Fibroblast of the aortic adventitia (primary cell): ENCODE data around the gene BRD1. TPM values are rescaled to one million over a fixed set of nuclear protein-coding genes. Genes with fewer than 3 reads are reported as not detected.

ENCODE experiments used
- DNase-seq: peaks from one replicate; pipeline ENCODE4 v3.0.0-alpha.2; 2010; ENCODE audit warnings: low read depth
- H3K4me3 ChIP-seq: 2 replicates; pipeline ENCODE4 v1.5.1; 2011; ENCODE audit warnings: low read depth, mild to moderate bottlenecking, control low read depth, low read length, moderate library complexity
- total RNA-seq: library from RNA; depleted of rRNA; stranded (reverse); fragments of >200 nt; gene quantifications from 2 replicates; pipeline ENCODE4 v1.2.3, GENCODE V29; 2012; ENCODE audit warnings: low replicate concordance
- TF ChIP-seq, protein P1 (sequence below): IDR thresholded peaks from 2 replicates; pipeline ENCODE4 v1.5.1; 2011; ENCODE audit warnings: mild to moderate bottlenecking, low read length, control low read depth, inconsistent platforms; ENCODE audit not compliant: insufficient read depth

Gene BRD1
- total RNA-seq, 1 donor: 14.6 TPM

DNA sequence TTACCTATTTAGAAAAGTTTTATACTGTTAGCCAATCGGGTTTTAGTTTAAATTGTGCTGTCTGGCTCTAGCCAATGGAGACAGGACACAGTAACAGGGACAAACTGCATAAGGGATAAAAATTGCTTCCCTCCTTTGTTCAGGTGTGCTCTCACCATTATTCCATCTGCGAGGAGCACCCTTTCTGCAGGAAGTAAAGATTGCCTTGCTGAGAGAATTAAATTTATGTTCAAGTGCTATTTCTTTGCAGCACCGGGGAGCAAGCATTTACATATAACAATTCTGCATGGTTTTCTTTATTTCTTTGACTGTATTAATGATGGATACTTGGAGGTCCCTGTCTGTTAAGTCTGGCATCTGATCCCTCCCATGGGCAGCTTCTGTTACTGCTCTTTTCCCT, 80.5 kb downstream of the BRD1 start:
- DNase-seq: no peak
- TF ChIP-seq, protein P1, sequence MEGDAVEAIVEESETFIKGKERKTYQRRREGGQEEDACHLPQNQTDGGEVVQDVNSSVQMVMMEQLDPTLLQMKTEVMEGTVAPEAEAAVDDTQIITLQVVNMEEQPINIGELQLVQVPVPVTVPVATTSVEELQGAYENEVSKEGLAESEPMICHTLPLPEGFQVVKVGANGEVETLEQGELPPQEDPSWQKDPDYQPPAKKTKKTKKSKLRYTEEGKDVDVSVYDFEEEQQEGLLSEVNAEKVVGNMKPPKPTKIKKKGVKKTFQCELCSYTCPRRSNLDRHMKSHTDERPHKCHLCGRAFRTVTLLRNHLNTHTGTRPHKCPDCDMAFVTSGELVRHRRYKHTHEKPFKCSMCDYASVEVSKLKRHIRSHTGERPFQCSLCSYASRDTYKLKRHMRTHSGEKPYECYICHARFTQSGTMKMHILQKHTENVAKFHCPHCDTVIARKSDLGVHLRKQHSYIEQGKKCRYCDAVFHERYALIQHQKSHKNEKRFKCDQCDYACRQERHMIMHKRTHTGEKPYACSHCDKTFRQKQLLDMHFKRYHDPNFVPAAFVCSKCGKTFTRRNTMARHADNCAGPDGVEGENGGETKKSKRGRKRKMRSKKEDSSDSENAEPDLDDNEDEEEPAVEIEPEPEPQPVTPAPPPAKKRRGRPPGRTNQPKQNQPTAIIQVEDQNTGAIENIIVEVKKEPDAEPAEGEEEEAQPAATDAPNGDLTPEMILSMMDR: no peak

DNA sequence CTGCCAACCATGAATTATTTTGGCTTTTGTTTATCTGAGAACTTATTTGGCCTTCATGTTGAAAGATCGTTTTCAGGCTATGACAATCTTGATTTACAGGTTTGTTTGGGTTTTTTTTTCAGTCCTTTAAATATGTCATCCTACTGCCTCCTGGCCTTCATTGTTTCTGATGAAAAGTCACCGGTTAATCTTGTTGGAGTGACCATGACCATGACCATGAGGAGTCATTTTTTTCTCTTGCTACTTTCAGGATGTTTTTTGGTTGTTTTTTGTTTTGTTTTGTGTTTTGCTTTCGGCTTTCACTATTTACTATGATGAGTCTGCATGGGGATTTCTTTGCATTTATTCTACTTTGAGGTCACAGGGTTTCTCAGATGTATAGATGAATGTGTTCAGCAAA, 81.6 kb downstream of the BRD1 start:
- DNase-seq: no peak
- TF ChIP-seq, protein P1: no peak
- no peak overlapping the region for H3K4me3 ChIP-seq

More for the DNA sequence above, 80.5 kb downstream of the BRD1 start:
- no peak overlapping the region for H3K4me3 ChIP-seq

DNA sequence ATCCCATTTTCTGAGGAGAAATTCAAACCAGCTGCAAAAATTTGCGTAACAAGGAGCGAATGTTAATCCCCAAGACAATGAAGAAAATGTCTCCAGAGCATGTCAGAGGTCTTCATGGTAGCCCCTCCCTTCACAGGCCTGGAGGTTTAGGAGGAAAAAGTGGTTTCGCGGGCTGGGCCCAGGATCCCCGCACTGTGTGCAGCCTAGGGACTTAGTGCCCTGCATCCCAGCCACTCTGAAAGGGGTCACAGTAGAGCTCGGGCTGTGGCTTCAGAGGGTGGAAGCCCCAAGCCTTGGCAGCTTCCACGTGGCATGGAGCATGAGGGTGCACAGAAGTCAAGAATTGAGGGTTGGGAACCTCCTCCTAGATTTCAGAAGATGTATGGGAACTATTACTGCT, 87.4 kb downstream of the BRD1 start:
- DNase-seq: no peak
- TF ChIP-seq, protein P1: no peak
- H3K4me3 ChIP-seq: no peak overlapping the region

DNA sequence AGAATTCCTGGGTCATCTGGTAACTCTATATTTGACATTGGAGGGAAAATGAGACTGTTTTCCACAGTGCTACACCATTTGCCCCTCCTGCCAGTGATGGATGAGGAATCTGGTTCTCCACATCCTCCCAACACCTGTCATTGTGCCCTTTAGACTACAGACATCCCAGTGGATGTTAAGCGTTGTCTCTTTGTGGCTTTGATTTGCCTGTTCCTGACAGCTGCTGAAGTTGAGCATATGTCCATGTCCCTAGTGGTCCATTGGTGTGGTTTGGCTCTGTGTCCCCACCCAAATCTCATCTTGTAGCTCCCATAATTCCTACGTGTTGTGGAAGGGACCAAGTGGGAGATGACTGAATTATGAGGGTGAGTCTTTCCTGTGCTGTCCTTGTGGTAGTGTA, 88.5 kb downstream of the BRD1 start:
- no peak for DNase-seq
- TF ChIP-seq, protein P1: no peak
- H3K4me3 ChIP-seq: no peak overlapping the region

DNA sequence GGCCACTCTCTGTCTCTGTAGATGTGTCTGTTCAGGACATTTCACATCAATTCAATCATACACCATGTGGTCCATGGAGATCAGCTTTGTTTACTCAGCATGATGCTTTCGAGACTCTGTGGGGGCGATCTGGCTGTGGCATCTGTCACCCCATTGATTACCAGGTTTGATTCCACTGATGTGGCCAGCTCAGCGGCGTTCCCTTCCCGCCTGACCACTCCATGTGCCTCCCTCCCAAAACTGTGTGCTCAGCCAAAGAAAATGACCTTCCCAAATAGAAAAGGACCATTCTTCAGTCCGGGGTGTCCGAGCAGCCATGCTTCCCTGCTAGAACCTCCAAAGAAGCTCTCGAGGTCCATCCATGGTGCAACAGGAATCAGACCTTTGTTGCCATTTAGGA, 89.1 kb downstream of the BRD1 start:
- TF ChIP-seq, protein P1: no peak
- no peak for DNase-seq
- H3K4me3 ChIP-seq: no peak overlapping the region

DNA sequence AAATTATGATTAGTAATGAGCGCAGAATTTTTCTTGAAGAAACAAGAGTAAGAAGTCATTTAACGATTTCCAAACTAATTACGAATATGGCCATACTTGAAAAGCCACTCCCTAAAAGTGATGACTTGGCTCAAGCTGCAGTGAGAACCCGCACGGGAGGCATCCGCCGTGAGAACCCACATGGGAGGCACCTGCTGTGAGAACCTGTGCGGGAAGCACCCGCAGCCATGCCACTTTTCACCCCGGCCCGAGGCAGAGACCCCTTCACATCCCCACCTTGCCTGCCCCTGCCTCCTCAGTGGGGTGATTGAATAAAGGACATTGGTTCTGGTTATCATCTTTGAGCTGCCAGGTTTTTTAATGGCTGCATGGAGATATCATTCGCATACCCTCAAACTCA, 89.7 kb downstream of the BRD1 start:
- H3K4me3 ChIP-seq: no peak overlapping the region
- DNase-seq: no peak
- TF ChIP-seq, protein P1: no peak

DNA sequence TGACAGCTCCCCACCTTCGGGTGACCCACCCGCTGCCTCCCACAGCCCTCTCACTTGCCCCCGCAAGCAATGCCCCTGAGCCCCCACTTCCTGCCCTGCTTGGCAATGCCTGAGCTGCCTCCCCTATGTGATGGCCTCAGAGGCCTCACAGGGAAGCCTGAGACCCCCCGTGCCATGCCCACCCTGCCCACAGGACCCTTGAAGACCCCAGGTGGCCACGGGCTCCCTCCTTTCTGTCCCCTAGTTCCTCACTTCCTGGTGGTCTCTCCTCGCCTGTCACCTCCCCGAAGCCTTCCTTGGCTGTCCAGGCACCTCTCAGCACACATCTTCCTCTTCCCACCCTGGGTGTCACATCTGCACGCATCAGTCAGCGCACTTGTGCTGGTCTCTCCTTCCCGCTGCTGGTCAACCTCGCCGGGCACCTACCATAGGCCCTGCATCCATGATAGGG, 90.5 kb downstream of the BRD1 start:
- no peak overlapping the region for H3K4me3 ChIP-seq
- TF ChIP-seq, protein P1: no peak
- no peak for DNase-seq
